IMR-90 (cell line): ENCODE data around the gene KRTAP1-5. TPM values are rescaled to one million over a fixed set of nuclear protein-coding genes. Genes with fewer than 3 reads are reported as not detected.

Experiments
- ATAC-seq: fragments of 200-7000 bp; cut with Tn5 transposase; 2 replicates; pipeline ENCODE4 v1.9.1; 2020; ENCODE audit warnings: low read depth, mild to moderate bottlenecking, moderate library complexity
- BruUV-seq: library from RNA; stranded (reverse); fragments of 400-500 nt; replicated peaks from 2 replicates; lab custom pipeline; 2021; lab: Mats Ljungman, UMichigan
- CTCF ChIA-PET: fragments of 300-600 bp; formaldehyde crosslinking; extraction: SDS; loops from one replicate; lab custom pipeline; 2021; ENCODE audit warnings: antibody characterized with exemption; lab: Yijun Ruan, JAX
- POLR2A ChIA-PET: fragments of 300-600 bp; sonication (Branson Sonifier 250); formaldehyde crosslinking; loops from one replicate; lab custom pipeline; 2022; ENCODE audit warnings: antibody characterized with exemption; ENCODE audit not compliant: unreplicated experiment; lab: Charles Lee
- DNase-seq: peaks from one replicate; pipeline ENCODE4 v3.0.0; 2013
- H2AFZ ChIP-seq: replicated peaks from 2 replicates; pipeline ENCODE3; 2013; ENCODE audit warnings: low read length, mild to moderate bottlenecking; ENCODE audit not compliant: poor library complexity
- H2AK5ac ChIP-seq: 2 replicates; pipeline ENCODE4 v1.6.1; 2013; ENCODE audit warnings: low read depth, low read length, inconsistent platforms
- H2AK9ac ChIP-seq: replicated peaks from 2 replicates; pipeline ENCODE3; 2013; ENCODE audit warnings: mild to moderate bottlenecking, low read depth, low read length, moderate library complexity; ENCODE audit not compliant: poor library complexity
- H2BK120ac ChIP-seq: 2 replicates; pipeline ENCODE4 v1.6.1; 2013; ENCODE audit warnings: low read depth, low read length, inconsistent platforms
- H2BK15ac ChIP-seq: 3 replicates; pipeline ENCODE4 v1.6.1; 2013; ENCODE audit warnings: low read depth, low read length, inconsistent platforms
- H2BK20ac ChIP-seq: 2 replicates; pipeline ENCODE4 v1.6.1; 2013; ENCODE audit warnings: low read depth, mild to moderate bottlenecking, inconsistent platforms, low read length, moderate library complexity
- H2BK5ac ChIP-seq: 2 replicates; pipeline ENCODE4 v1.6.1; 2013; ENCODE audit warnings: mild to moderate bottlenecking, low read depth, low read length, inconsistent platforms; ENCODE audit not compliant: poor library complexity, severe bottlenecking
- H3K14ac ChIP-seq: replicated peaks from 2 replicates; pipeline ENCODE4 v1.6.1; 2013; ENCODE audit warnings: low read depth, low read length, inconsistent platforms
- H3K18ac ChIP-seq: 2 replicates; pipeline ENCODE4 v1.6.1; 2013; ENCODE audit warnings: low read depth, low read length, control low read depth
- H3K23ac ChIP-seq: 2 replicates; pipeline ENCODE4 v1.6.1; 2013; ENCODE audit warnings: low read depth, low read length, inconsistent platforms
- H3K27ac ChIP-seq: 2 replicates; pipeline ENCODE4 v1.5.1; 2013; ENCODE audit warnings: mild to moderate bottlenecking, control low read depth, low read length; ENCODE audit not compliant: insufficient read depth
- H3K27me3 ChIP-seq: 2 replicates; pipeline ENCODE4 v1.6.1; 2013; ENCODE audit warnings: low read length; ENCODE audit not compliant: control insufficient read depth, insufficient read depth
- H3K36me3 ChIP-seq: 2 replicates; pipeline ENCODE4 v1.6.1; 2013; ENCODE audit warnings: low read length, mixed read lengths; ENCODE audit not compliant: control insufficient read depth, insufficient read depth
- H3K4ac ChIP-seq: 2 replicates; pipeline ENCODE4 v1.6.1; 2013; ENCODE audit warnings: low read depth, low read length, inconsistent platforms
- H3K4me1 ChIP-seq: 2 replicates; pipeline ENCODE4 v1.6.1; 2013; ENCODE audit warnings: low read length, mixed read lengths; ENCODE audit not compliant: control insufficient read depth, insufficient read depth
- H3K4me2 ChIP-seq: 2 replicates; pipeline ENCODE4 v1.6.1; 2013; ENCODE audit warnings: low read depth, mild to moderate bottlenecking, control low read depth, low read length, moderate library complexity
- H3K4me3 ChIP-seq: 2 replicates; pipeline ENCODE4 v1.5.1; 2013; ENCODE audit warnings: low read depth, mild to moderate bottlenecking, control low read depth, low read length, moderate library complexity; ENCODE audit not compliant: insufficient read depth
- H3K56ac ChIP-seq: 2 replicates; pipeline ENCODE4 v1.6.1; 2013; ENCODE audit warnings: low read length, inconsistent platforms; ENCODE audit not compliant: insufficient read depth; ENCODE audit errors: extremely low read depth
- H3K79me1 ChIP-seq, 2 experiments: 2 replicates each; pipeline ENCODE4 v1.6.1; 2013; ENCODE audit warnings: low read length in 2 of 2, inconsistent platforms in 1 of 2, low read depth in 1 of 2
- H3K9ac ChIP-seq: 2 replicates; pipeline ENCODE4 v1.6.1; 2013; ENCODE audit warnings: low read depth, low read length, control low read depth
- H3K9me1 ChIP-seq: 2 replicates; pipeline ENCODE4 v1.6.1; 2013; ENCODE audit warnings: low read length, inconsistent platforms; ENCODE audit not compliant: insufficient read depth
- H3K9me3 ChIP-seq: 2 replicates; pipeline ENCODE4 v1.6.1; 2013; ENCODE audit warnings: low read length; ENCODE audit not compliant: control insufficient read depth, insufficient read depth
- H4K20me1 ChIP-seq: 2 replicates; pipeline ENCODE4 v1.6.1; 2013; ENCODE audit warnings: low read length, inconsistent platforms; ENCODE audit not compliant: insufficient read depth
- H4K5ac ChIP-seq: 2 replicates; pipeline ENCODE4 v1.6.1; 2013; ENCODE audit warnings: mild to moderate bottlenecking, low read depth, low read length, control low read depth
- H4K8ac ChIP-seq, 2 experiments: 2 replicates each; pipeline ENCODE4 v1.6.1; 2013; ENCODE audit warnings: low read depth in 2 of 2, low read length in 2 of 2, control low read depth in 1 of 2, inconsistent platforms in 1 of 2
- H4K91ac ChIP-seq: 2 replicates; pipeline ENCODE4 v1.6.1; 2013; ENCODE audit warnings: low read depth, low read length, inconsistent platforms; ENCODE audit not compliant: insufficient read depth
- BHLHE40 ChIP-seq: fragments of 150-350 bp; IDR thresholded peaks from 2 replicates; pipeline ENCODE4 v1.6.1; 2016; ENCODE audit warnings: mild to moderate bottlenecking, low read depth, low read length
- CEBPB ChIP-seq: IDR thresholded peaks from 2 replicates; pipeline ENCODE4 v1.6.1; 2012; ENCODE audit warnings: low read depth, low read length, improper control_type of control experiment
- CHD1 ChIP-seq: IDR thresholded peaks from 2 replicates; pipeline ENCODE4 v1.6.1; 2012; ENCODE audit warnings: low read depth, low read length, improper control_type of control experiment
- FOS ChIP-seq: fragments of 150-350 bp; IDR thresholded peaks from 2 replicates; pipeline ENCODE4 v1.6.1; 2016; ENCODE audit warnings: low read depth, low read length
- MAFK ChIP-seq: IDR thresholded peaks from 2 replicates; pipeline ENCODE4 v1.6.1; 2012; ENCODE audit warnings: low read depth, low read length, improper control_type of control experiment
- MAZ ChIP-seq: IDR thresholded peaks from 2 replicates; pipeline ENCODE4 v1.6.1; 2012; ENCODE audit warnings: low read depth, mild to moderate bottlenecking, low read length, improper control_type of control experiment, moderate library complexity, borderline replicate concordance
- MXI1 ChIP-seq: IDR thresholded peaks from 2 replicates; pipeline ENCODE4 v1.6.1; 2012; ENCODE audit warnings: low read depth, mild to moderate bottlenecking, low read length, moderate library complexity, borderline replicate concordance
- NFE2L2 ChIP-seq: fragments of 150-350 bp; IDR thresholded peaks from 2 replicates; pipeline ENCODE4 v1.6.1; 2016; ENCODE audit warnings: low read depth, mild to moderate bottlenecking, low read length
- POLR2A ChIP-seq: IDR thresholded peaks from 2 replicates; pipeline ENCODE4 v1.6.1; 2012; ENCODE audit warnings: mild to moderate bottlenecking, low read depth, low read length
- RAD21 ChIP-seq: IDR thresholded peaks from 2 replicates; pipeline ENCODE4 v1.6.1; 2012; ENCODE audit warnings: low read length, improper control_type of control experiment
- RCOR1 ChIP-seq: IDR thresholded peaks from 2 replicates; pipeline ENCODE4 v1.6.1; 2012; ENCODE audit warnings: mild to moderate bottlenecking, low read length, improper control_type of control experiment; ENCODE audit not compliant: insufficient replicate concordance
- RFX5 ChIP-seq: IDR thresholded peaks from 2 replicates; pipeline ENCODE4 v1.8.0; 2012; ENCODE audit warnings: low read depth, mild to moderate bottlenecking, low read length, moderate library complexity
- SMC3 ChIP-seq: fragments of 150-350 bp; IDR thresholded peaks from 2 replicates; pipeline ENCODE4 v1.6.1; 2016; ENCODE audit warnings: low read depth, mild to moderate bottlenecking, antibody characterized with exemption, low read length, moderate library complexity
- USF2 ChIP-seq: fragments of 150-350 bp; IDR thresholded peaks from 2 replicates; pipeline ENCODE4 v1.6.1; 2017; ENCODE audit warnings: mild to moderate bottlenecking, antibody characterized with exemption, low read length, low read depth
- WGBS, 2 experiments: methylation state at CpG; one replicate each; pipeline versions ENCODE4 v1.1.5 to v1.1.7; 2013; ENCODE audit warnings: missing lambda C conversion rate in 2 of 2; ENCODE audit not compliant: insufficient read length in 1 of 2; ENCODE audit errors: extremely low coverage in 2 of 2; 5-methylcytosine and 5-hydroxymethylcytosine counted together
- dilution Hi-C: fragments of 300-500 bp; cut with HindIII; formaldehyde crosslinking; loops from one replicate; pipeline ENCODE4 v1.14.3; 2018; ENCODE audit warnings: low sequenced_read_pairs; ENCODE audit not compliant: unreplicated experiment
- in situ Hi-C: fragments of 300-500 bp; cut with MboI; formaldehyde crosslinking; loops from 3 replicates; pipeline ENCODE4 v1.14.3; 2019; ENCODE audit warnings: low sequenced_read_pairs, inconsistent platforms, mixed read lengths
- intact Hi-C: fragments of 100-400 bp; cut with micrococcal nuclease; formaldehyde crosslinking; loops from 2 replicates; pipeline ENCODE4 v1.10.0; 2022
- polyA plus RNA-seq, 3 experiments: library from polyadenylated mRNA; depleted of rRNA; stranded (reverse); fragments of >200 nt; gene quantifications; 2 replicates each; pipeline ENCODE4 v1.2.3, GENCODE V29; 2012; ENCODE audit warnings: low replicate concordance in 1 of 3
- total RNA-seq: library from RNA; depleted of rRNA; stranded (reverse); fragments of >200 nt; gene quantifications from 2 replicates; pipeline ENCODE4 v1.2.3, GENCODE V29; 2012
- TF ChIP-seq, protein P1 (sequence below): conservative IDR thresholded peaks from 2 replicates; pipeline ENCODE4 v1.5.1; 2012; ENCODE audit warnings: mild to moderate bottlenecking, low read depth, low read length, improper control_type of control experiment
- TF ChIP-seq, protein P2 (sequence below): fragments of 150-350 bp; IDR thresholded peaks from 2 replicates; pipeline ENCODE4 v1.6.1; 2016; ENCODE audit warnings: low read depth, mild to moderate bottlenecking, low read length, moderate library complexity, borderline replicate concordance

The KRTAP1-5 gene
- total and polyA plus RNA-seq, 2 of the 4 experiments (the other 2 are of a cell fraction) = 27.0 to 34.8 TPM

DNA sequence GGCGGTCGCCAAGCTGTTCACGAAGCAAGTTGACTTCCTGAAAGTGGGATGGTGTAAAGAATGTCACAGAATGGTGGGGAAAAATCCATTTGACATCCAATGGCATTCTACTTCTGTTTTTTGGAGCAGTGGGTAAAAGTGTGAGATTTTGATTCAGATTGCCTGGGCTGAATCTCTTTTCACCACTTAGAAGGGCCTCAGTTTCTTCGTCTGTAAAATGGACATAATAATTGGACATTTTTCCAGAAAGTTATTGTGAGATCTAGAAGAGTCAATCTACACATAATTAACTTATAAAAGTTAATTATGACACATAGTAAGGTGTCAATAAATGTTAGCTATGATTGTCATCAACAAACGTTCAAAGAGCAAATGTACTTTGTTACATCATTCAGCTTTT lies 45.9 kb downstream of the KRTAP1-5 start:
- no TSS peak for BruUV-seq
- 0 out of 2 replicates have a peak overlapping the region, but pooled peaks have one; percentile 28 for H3K14ac ChIP-seq
- DNase-seq (no peak), ATAC-seq (no peak)
- ChIA-PET POLR2A (no interaction called here), CTCF (interaction anchor here (0.9 kb wide), 1 partner anchor 43 kb away, joined by 3 read pairs; no protein-coding TSS in a partner anchor)
- peak overlapping the region; percentile 75 for H2AFZ ChIP-seq
- no peak overlapping the region for H2AK9ac ChIP-seq
- 0 out of 2 replicates have a peak overlapping the region, but pooled peaks have one; percentile 2 for H2BK20ac ChIP-seq
- H3K4me3 ChIP-seq = no peak overlapping the region
- H3K36me3 ChIP-seq = no peaks in the 10 kb centered on the region
- H3K9me3 ChIP-seq = no peaks in the 10 kb centered on the region
- H3K18ac ChIP-seq = no peak overlapping the region
- H3K23ac ChIP-seq = no peak overlapping the region
- TF ChIP-seq, protein P1, sequence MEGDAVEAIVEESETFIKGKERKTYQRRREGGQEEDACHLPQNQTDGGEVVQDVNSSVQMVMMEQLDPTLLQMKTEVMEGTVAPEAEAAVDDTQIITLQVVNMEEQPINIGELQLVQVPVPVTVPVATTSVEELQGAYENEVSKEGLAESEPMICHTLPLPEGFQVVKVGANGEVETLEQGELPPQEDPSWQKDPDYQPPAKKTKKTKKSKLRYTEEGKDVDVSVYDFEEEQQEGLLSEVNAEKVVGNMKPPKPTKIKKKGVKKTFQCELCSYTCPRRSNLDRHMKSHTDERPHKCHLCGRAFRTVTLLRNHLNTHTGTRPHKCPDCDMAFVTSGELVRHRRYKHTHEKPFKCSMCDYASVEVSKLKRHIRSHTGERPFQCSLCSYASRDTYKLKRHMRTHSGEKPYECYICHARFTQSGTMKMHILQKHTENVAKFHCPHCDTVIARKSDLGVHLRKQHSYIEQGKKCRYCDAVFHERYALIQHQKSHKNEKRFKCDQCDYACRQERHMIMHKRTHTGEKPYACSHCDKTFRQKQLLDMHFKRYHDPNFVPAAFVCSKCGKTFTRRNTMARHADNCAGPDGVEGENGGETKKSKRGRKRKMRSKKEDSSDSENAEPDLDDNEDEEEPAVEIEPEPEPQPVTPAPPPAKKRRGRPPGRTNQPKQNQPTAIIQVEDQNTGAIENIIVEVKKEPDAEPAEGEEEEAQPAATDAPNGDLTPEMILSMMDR = no peak
- TF ChIP-seq, protein P2, sequence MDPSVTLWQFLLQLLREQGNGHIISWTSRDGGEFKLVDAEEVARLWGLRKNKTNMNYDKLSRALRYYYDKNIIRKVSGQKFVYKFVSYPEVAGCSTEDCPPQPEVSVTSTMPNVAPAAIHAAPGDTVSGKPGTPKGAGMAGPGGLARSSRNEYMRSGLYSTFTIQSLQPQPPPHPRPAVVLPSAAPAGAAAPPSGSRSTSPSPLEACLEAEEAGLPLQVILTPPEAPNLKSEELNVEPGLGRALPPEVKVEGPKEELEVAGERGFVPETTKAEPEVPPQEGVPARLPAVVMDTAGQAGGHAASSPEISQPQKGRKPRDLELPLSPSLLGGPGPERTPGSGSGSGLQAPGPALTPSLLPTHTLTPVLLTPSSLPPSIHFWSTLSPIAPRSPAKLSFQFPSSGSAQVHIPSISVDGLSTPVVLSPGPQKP = no peak
- TF ChIP-seq RFX5 (no peak), MXI1 (no peak), CEBPB (no peak), MAZ (no peak), NFE2L2 (no peak), RAD21 (no peak), FOS (no peak), CHD1 (no peak), RCOR1 (no peak), SMC3 (no peak), USF2 (no peak), POLR2A (no peak), MAFK (no peak), BHLHE40 (no peak)
- H2BK5ac ChIP-seq = no peak overlapping the region
- no peaks in the 10 kb centered on the region for H3K27me3 ChIP-seq
- no peak overlapping the region for H3K9ac ChIP-seq
- no peak overlapping the region for H2BK15ac ChIP-seq
- peak overlapping the region; percentile 45; the same call in 1 of the 2 replicates for H3K4ac ChIP-seq
- no peaks in the 10 kb centered on the region for H3K79me1 ChIP-seq
- no peak overlapping the region for H4K5ac ChIP-seq
- H3K27ac ChIP-seq = no peak overlapping the region
- intact Hi-C loops = no loop called here
- in situ Hi-C loops = no loop called here
- no CpG with 5 or more reads among the region's 5 CpGs for WGBS, 2 experiments
- dilution Hi-C loops = no loop called here
- peak overlapping the region; percentile 50; the same call in 1 of the 2 replicates for H2BK120ac ChIP-seq
- peak overlapping the region; percentile 59 for H3K4me2 ChIP-seq
- peak overlapping the region; percentile 20; the same call in 1 of the 2 replicates for H4K91ac ChIP-seq
- peaks cover 5% of the 10 kb centered on the region for H3K4me1 ChIP-seq
- H2AK5ac ChIP-seq = no peak overlapping the region; the same call in 1 of the 2 replicates
- no peaks in the 10 kb centered on the region for H4K20me1 ChIP-seq
- H3K56ac ChIP-seq = no peak overlapping the region
- H4K8ac ChIP-seq = no peak overlapping the region
- H3K9me1 ChIP-seq = no peaks in the 10 kb centered on the region
